Parathyroid adenoma (tissue), 2 donors: ENCODE data around the gene CNN3.

ENCODE experiments used
- H2AFZ ChIP-seq: fragments of 300-600 bp; sonication (generic); one replicate; pipeline ENCODE4 v1.7.0; 2017; ENCODE audit warnings: antibody characterized with exemption, mild to moderate bottlenecking
- H3K27ac ChIP-seq: fragments of 300-600 bp; sonication (generic); one replicate; pipeline ENCODE4 v1.7.0; 2017
- H3K27me3 ChIP-seq: fragments of 300-600 bp; sonication (generic); one replicate; pipeline ENCODE4 v1.7.0; 2017; ENCODE audit warnings: low read length; ENCODE audit not compliant: control insufficient read depth, insufficient read depth
- H3K36me3 ChIP-seq: fragments of 300-600 bp; sonication (generic); one replicate; pipeline ENCODE4 v1.7.0; 2017; ENCODE audit warnings: low read length; ENCODE audit not compliant: control insufficient read depth, insufficient read depth
- H3K4me1 ChIP-seq: fragments of 300-600 bp; sonication (generic); one replicate; pipeline ENCODE4 v1.7.0; 2017; ENCODE audit warnings: control low read depth
- H3K4me2 ChIP-seq: fragments of 300-600 bp; sonication (generic); one replicate; pipeline ENCODE4 v1.7.0; 2017; ENCODE audit warnings: low read length
- H3K4me3 ChIP-seq: fragments of 300-600 bp; sonication (generic); one replicate; pipeline ENCODE4 v1.7.0; 2017; ENCODE audit warnings: low read depth, low read length
- H3K79me2 ChIP-seq: fragments of 300-600 bp; sonication (generic); one replicate; pipeline ENCODE4 v1.7.0; 2017; ENCODE audit warnings: control low read depth
- H3K9ac ChIP-seq: fragments of 300-600 bp; sonication (generic); one replicate; pipeline ENCODE4 v1.7.0; 2017; ENCODE audit warnings: mild to moderate bottlenecking
- H3K9me3 ChIP-seq: fragments of 300-600 bp; sonication (generic); one replicate; pipeline ENCODE4 v1.7.0; 2017; ENCODE audit warnings: low read length; ENCODE audit not compliant: control insufficient read depth
- TF ChIP-seq, protein P1 (sequence below): fragments of 300-600 bp; sonication (generic); IDR thresholded peaks from one replicate; pipeline ENCODE4 v1.7.0; 2017; ENCODE audit warnings: antibody characterized with exemption, mild to moderate bottlenecking
- donor health status: primary hyperparathyroidism.

Gene CNN3

DNA sequence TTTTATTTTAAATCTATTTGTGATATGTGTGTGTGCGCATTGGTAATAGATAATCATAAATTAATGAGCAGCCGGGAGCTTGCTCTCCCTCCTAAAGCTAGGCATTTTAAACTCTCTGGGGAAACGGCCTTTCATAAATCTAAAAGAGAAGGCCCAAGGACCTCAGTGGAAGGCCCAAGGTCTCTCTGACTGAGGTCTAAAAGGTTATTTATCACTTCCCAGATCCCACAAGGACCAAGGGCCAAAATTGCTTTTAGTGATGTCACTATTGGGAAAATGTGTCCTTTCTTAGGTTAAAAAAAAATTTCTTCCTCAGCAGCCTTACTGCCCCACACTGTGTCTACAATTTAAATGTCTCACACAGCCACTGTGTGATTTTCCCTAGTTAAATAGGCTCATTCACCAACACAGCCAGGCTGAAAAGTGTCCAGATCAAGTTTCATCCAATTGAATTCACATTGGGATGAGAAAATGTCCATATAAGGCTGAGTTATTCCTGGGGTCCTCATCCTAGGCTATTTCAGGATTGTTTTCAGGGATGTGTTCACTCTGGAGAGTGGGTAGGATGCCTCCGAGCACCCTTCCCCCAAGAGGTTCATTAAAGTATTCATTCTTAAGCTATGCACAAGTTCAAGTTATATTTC is 60.6 kb downstream of the CNN3 start:
- Histone ChIP-seq H3K4me2 (no peak overlapping the region), H3K9ac (no peak overlapping the region), H3K36me3 (no peaks in the 10 kb centered on the region), H3K79me2 (no peaks in the 10 kb centered on the region), H3K9me3 (no peaks in the 10 kb centered on the region), H2AFZ (no peak overlapping the region), H3K27ac (peak overlapping the region; percentile 11), H3K4me3 (no peak overlapping the region), H3K27me3 (no peaks in the 10 kb centered on the region), H3K4me1 (peaks cover 3% of the 10 kb centered on the region)
- TF ChIP-seq, protein P1, sequence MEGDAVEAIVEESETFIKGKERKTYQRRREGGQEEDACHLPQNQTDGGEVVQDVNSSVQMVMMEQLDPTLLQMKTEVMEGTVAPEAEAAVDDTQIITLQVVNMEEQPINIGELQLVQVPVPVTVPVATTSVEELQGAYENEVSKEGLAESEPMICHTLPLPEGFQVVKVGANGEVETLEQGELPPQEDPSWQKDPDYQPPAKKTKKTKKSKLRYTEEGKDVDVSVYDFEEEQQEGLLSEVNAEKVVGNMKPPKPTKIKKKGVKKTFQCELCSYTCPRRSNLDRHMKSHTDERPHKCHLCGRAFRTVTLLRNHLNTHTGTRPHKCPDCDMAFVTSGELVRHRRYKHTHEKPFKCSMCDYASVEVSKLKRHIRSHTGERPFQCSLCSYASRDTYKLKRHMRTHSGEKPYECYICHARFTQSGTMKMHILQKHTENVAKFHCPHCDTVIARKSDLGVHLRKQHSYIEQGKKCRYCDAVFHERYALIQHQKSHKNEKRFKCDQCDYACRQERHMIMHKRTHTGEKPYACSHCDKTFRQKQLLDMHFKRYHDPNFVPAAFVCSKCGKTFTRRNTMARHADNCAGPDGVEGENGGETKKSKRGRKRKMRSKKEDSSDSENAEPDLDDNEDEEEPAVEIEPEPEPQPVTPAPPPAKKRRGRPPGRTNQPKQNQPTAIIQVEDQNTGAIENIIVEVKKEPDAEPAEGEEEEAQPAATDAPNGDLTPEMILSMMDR, result no peak

DNA sequence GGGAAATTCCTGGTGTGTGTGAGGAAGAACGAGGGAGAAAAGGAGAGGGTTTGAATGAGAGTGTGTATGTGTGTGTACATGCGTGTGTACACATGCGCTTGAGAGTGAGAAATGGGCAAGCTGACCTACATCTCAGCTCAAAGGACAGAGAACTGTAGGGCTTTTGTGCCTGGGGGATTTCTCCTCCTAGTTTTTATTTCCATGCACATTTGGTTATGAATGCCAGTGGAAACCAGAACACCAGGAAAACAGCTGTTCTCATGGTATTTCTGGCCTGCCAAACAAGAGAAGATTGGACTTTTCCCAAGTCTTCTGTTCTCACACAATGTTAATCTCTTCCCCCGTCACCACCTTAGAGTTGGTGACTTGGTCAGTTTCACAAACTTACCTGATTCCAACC is 61.5 kb downstream of the CNN3 start:
- Histone ChIP-seq H2AFZ (no peak overlapping the region), H3K4me1 (peaks cover 3% of the 10 kb centered on the region), H3K36me3 (no peaks in the 10 kb centered on the region), H3K4me3 (no peak overlapping the region), H3K79me2 (no peaks in the 10 kb centered on the region), H3K27ac (no peak overlapping the region), H3K9me3 (no peaks in the 10 kb centered on the region), H3K9ac (no peak overlapping the region), H3K27me3 (no peaks in the 10 kb centered on the region), H3K4me2 (no peak overlapping the region)
- TF ChIP-seq, protein P1, result no peak

DNA sequence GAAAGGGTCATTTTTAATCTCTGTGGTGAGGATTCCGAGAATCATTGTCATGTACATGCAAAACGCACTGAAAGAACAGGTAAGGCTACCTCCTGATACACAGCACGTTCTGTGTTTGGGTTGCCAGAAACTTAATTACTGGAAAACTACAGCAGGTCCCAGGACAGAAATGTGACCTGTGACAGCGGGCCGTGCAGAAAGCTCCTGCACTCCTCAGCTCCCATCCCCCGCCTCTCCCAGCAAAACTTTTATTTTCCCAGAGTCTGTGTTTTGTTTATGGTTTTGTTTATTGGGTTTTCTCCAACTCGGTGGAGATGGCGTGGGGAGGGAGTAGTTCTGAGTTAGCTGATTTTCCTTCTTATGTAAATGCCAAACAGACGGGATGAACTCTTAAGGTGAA is 62.1 kb downstream of the CNN3 start:
- Histone ChIP-seq H3K4me3 (no peak overlapping the region), H2AFZ (no peak overlapping the region), H3K27ac (no peak overlapping the region), H3K4me1 (peaks cover 3% of the 10 kb centered on the region), H3K9me3 (no peaks in the 10 kb centered on the region), H3K9ac (no peak overlapping the region), H3K36me3 (no peaks in the 10 kb centered on the region), H3K4me2 (no peak overlapping the region), H3K27me3 (no peaks in the 10 kb centered on the region), H3K79me2 (no peaks in the 10 kb centered on the region)
- TF ChIP-seq, protein P1, result no peak

DNA sequence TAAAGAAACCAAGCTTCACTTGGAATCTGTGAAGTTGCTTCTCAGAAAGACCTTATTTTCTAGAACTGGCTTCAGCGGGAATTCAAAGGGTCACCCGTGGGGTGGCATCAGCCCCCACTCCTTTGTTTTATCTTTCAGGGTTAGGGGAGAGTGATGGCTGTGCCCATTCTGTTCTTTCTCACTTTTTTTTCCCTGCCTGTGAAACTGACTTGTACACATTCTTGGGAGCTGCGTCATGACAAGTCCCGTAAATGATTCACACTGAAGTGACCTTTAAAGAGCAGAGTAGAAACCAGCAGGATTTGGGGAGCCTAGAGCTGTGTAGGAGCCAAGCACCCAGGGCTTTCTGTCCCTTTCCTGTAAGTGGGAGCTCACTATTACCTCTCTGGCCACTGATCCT is 63.0 kb downstream of the CNN3 start:
- no peaks in the 10 kb centered on the region for H3K79me2 ChIP-seq
- H3K9ac ChIP-seq, result no peak overlapping the region
- no peak overlapping the region for H3K4me3 ChIP-seq
- peaks cover 3% of the 10 kb centered on the region for H3K4me1 ChIP-seq
- H3K27me3 ChIP-seq, result no peaks in the 10 kb centered on the region
- no peak overlapping the region for H3K4me2 ChIP-seq
- H3K27ac ChIP-seq, result peak overlapping the region; percentile 49
- H3K9me3 ChIP-seq, result no peaks in the 10 kb centered on the region
- TF ChIP-seq, protein P1, result no peak
- no peaks in the 10 kb centered on the region for H3K36me3 ChIP-seq
- H2AFZ ChIP-seq, result no peak overlapping the region

DNA sequence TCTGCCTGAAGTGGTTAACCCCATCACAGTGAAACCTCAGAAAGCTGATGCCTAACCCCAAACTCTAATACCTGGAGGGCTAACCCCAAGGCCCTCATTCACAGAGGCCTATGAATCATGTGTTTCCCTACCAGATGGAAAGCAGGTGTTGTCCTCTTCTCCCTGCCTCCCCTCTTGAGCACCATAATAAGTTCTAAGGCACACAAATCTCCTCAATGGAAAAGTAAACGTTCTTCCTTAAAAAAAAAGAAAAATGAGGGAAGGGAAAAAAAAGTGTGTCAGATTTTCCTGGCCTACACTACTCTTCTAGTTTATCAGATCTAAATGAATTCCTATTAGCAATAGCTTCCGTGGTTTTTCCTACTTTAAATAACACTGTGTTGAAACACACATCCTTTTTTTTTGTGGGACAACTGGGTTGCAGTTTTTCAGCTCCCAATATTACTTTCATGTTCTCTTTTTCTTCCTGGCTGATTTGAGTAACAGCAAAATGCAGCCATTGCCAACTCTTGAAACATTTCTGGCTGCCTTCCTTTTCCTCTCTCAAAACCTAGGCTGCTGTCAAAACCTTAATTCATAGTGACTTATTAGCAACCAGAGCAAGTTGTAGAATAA is 63.5 kb downstream of the CNN3 start:
- Histone ChIP-seq H3K27me3 (no peaks in the 10 kb centered on the region), H3K36me3 (no peaks in the 10 kb centered on the region), H3K4me3 (no peak overlapping the region), H3K9me3 (no peaks in the 10 kb centered on the region), H3K4me1 (peaks cover 3% of the 10 kb centered on the region), H2AFZ (no peak overlapping the region), H3K79me2 (no peaks in the 10 kb centered on the region), H3K9ac (no peak overlapping the region), H3K4me2 (no peak overlapping the region), H3K27ac (peak overlapping the region; percentile 49)
- TF ChIP-seq, protein P1, result no peak
